Cardiac fibroblast (primary cell): ENCODE data around the gene JUNB.

ENCODE experiments used
- DNase-seq, 2 donors: peaks; one replicate each; pipeline versions ENCODE4 v3.0.0 to v3.0.0-alpha.2; 2010; ENCODE audit warnings: low read depth in 2 of 2
- H3K4me3 ChIP-seq, 2 donors: replicated peaks in 1 of 2; 1 replicate in 1 of 2; 2 replicates in 1 of 2; pipeline ENCODE4 v1.5.1; 2011; ENCODE audit warnings: low read depth in 2 of 2, low read length in 2 of 2, mild to moderate bottlenecking in 2 of 2, moderate library complexity in 1 of 2
- CTCF ChIP-seq: IDR thresholded peaks from one replicate; pipeline ENCODE4 v1.5.1; 2011; ENCODE audit warnings: low read depth, mild to moderate bottlenecking, low read length, inconsistent platforms

Gene JUNB

GRCh38 chr19:12782174-12782423, 9.2 kb upstream of the JUNB start:
- DNase-seq, result no peak
- H3K4me3 ChIP-seq, result peak overlapping the region; percentile 6 to 45
- TF ChIP-seq CTCF, result no peak

GRCh38 chr19:12782424-12783290, 8.6 kb upstream of the JUNB start:
- peak overlapping the region; percentile 43 to 45 for H3K4me3 ChIP-seq
- TF ChIP-seq CTCF, result no peak
- peak; percentile 79 to 96 for DNase-seq

DNA sequence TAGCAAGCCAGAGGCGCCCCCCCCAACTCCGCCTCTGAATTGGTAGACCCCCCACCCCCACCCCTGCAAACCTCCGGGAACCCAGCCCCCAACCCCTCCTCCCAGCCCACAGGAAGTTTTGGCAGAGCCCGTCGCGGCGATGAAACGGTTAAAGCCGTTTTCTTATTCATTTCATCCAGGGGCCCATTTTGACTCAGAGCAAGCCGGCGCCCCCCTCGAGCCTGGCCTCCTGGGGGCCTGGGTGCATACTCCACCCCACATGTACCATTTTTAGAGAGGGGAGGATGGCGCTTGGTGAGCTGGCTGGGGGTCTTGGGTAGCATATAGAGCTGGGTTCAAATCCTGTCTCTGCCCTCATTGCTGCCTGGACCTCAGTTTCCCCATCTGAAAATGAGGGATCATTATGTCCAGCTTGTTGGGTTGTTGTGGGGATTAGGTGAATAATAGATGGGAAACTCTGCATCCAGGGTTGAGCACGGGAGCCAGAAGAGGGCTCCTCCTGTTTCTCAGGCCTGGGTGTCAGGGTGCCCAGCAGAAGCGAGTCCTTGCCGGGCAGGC, 7.9 kb upstream of the JUNB start:
- TF ChIP-seq CTCF, result no peak
- no peak for DNase-seq
- peak overlapping the region; percentile 43 to 45 for H3K4me3 ChIP-seq

- no peak overlapping the region for H3K4me3 ChIP-seq
- peak in 1 of 2 donors; percentile 27 for DNase-seq
- TF ChIP-seq CTCF, result no peak
Observed at GRCh38 chr19:12783849-12784393, 7.4 kb upstream of the JUNB start.

DNA sequence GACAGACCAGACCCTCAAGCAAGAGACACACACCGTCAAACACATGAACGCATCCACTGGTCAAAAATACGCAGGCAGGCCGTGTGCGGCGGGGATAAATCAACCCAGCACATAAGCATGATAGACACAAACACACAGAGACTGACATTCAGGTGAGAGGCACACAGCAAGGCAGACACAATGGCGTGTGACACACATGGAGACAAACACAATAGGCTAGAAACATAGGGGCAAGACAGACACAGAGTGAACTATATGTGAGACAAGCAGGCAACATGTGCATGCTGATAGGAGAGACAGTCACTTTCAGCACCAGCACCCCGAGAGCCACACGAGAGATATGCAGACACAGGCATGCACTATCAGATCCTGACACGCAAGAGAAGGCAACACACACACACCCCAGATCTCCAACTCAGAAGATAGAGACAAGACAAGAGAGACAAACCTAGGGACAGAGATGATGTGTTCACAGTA, 6.9 kb upstream of the JUNB start:
- no peak for DNase-seq
- no peak for TF ChIP-seq CTCF
- H3K4me3 ChIP-seq, result no peak overlapping the region

- DNase-seq, result peak in 1 of 2 donors; percentile 34
- no peak overlapping the region for H3K4me3 ChIP-seq
- TF ChIP-seq CTCF, result no peak
Observed at GRCh38 chr19:12784871-12785430, 6.3 kb upstream of the JUNB start.
